ENCODE results near the gene IDH3G. TPM values are rescaled to one million over a fixed set of nuclear protein-coding genes. Genes with fewer than 3 reads are reported as not detected.

Gene IDH3G
- total RNA-seq, 1 donor from 2014 or later, result 40.3 TPM

- no peaks in the 10 kb centered on the region for H3K79me2 ChIP-seq (ENCODE audit: low read depth)
- peak overlapping the region; percentile 83 for H3K27ac Mint-ChIP-seq
- H3K4me3 ChIP-seq, result no peak overlapping the region
- DNase-seq (ENCODE audit: low spot score), result no peak
- H3K36me3 ChIP-seq, result no peaks in the 10 kb centered on the region
- H3K27ac ChIP-seq, result no peak overlapping the region
- no peaks in the 10 kb centered on the region for H3K9me3 ChIP-seq (ENCODE audit: low read depth)
- no peaks in the 10 kb centered on the region for H3K27me3 ChIP-seq
- no peak overlapping the region for H3K4me2 ChIP-seq
- H3F3A ChIP-seq (ENCODE audit: low read depth), result peaks cover 10% of the 10 kb centered on the region
- H3K4me3 Mint-ChIP-seq, result peak overlapping the region; percentile 66
- H3K4me1 ChIP-seq, result peaks cover 13% of the 10 kb centered on the region
- H3K9me3 Mint-ChIP-seq, result peaks cover 29% of the 10 kb centered on the region
- peaks cover 6% of the 10 kb centered on the region for H3K27me3 Mint-ChIP-seq (ENCODE audit: insufficient read depth, low read depth)
- peaks cover 48% of the 10 kb centered on the region for H3K4me1 Mint-ChIP-seq
- H3K36me3 Mint-ChIP-seq, result peaks cover 7% of the 10 kb centered on the region
- H4K20me1 ChIP-seq (ENCODE audit: low read depth), result no peaks in the 10 kb centered on the region
- H2AFZ ChIP-seq (replicated peaks), result no peak overlapping the region
- no peak overlapping the region for H3K9ac ChIP-seq
- TF ChIP-seq EZH2phosphoT487 (IDR thresholded peaks at IDR 0.05), result no peak
- TF ChIP-seq EZH2 (IDR thresholded peaks at IDR 0.05), result no peak
- no peak for TF ChIP-seq CTCF (IDR thresholded peaks at IDR 0.05)
These were observed 22.9 kb upstream of the IDH3G start for GRCh38 chrX:153816831-153817690.

GRCh38 chrX:153814591-153815315 is 20.6 kb upstream of the IDH3G start:
- Histone ChIP-seq H2AFZ (replicated peaks) (no peak overlapping the region), H3K4me3 (no peak overlapping the region), H3F3A (ENCODE audit: low read depth) (peaks cover 8% of the 10 kb centered on the region), H3K4me2 (no peak overlapping the region), H3K27ac (no peak overlapping the region), H3K79me2 (ENCODE audit: low read depth) (no peaks in the 10 kb centered on the region), H3K36me3 (no peaks in the 10 kb centered on the region), H3K9ac (no peak overlapping the region), H3K4me1 (peaks cover 16% of the 10 kb centered on the region), H3K27me3 (no peaks in the 10 kb centered on the region), H3K9me3 (ENCODE audit: low read depth) (no peaks in the 10 kb centered on the region), H4K20me1 (ENCODE audit: low read depth) (no peaks in the 10 kb centered on the region)
- TF ChIP-seq EZH2phosphoT487 (IDR thresholded peaks at IDR 0.05) (no peak), EZH2 (IDR thresholded peaks at IDR 0.05) (no peak), CTCF (IDR thresholded peaks at IDR 0.05) (no peak)
- Mint-ChIP-seq H3K27ac (no peak overlapping the region), H3K4me1 (peaks cover 42% of the 10 kb centered on the region), H3K4me3 (peak overlapping the region; percentile 58), H3K9me3 (peaks cover 39% of the 10 kb centered on the region), H3K36me3 (peaks cover 7% of the 10 kb centered on the region), H3K27me3 (ENCODE audit: insufficient read depth, low read depth) (peaks cover 6% of the 10 kb centered on the region)
- no peak for DNase-seq (ENCODE audit: low spot score)

GRCh38 chrX:153813161-153813560 is 19.0 kb upstream of the IDH3G start:
- no peaks in the 10 kb centered on the region for H3F3A ChIP-seq (ENCODE audit: low read depth)
- H3K9me3 Mint-ChIP-seq, result peaks cover 44% of the 10 kb centered on the region
- no peak for TF ChIP-seq CTCF (IDR thresholded peaks at IDR 0.05)
- no peak for TF ChIP-seq EZH2phosphoT487 (IDR thresholded peaks at IDR 0.05)
- TF ChIP-seq EZH2 (IDR thresholded peaks at IDR 0.05), result no peak
- DNase-seq (ENCODE audit: low spot score), result no peak
- no peak overlapping the region for H3K9ac ChIP-seq
- no peaks in the 10 kb centered on the region for H3K36me3 ChIP-seq
- no peaks in the 10 kb centered on the region for H3K79me2 ChIP-seq (ENCODE audit: low read depth)
- no peak overlapping the region for H3K27ac ChIP-seq
- no peak overlapping the region for H3K27ac Mint-ChIP-seq
- H3K4me1 ChIP-seq, result peaks cover 10% of the 10 kb centered on the region
- no peak overlapping the region for H2AFZ ChIP-seq (replicated peaks)
- H3K4me2 ChIP-seq, result no peak overlapping the region
- H3K4me3 ChIP-seq, result no peak overlapping the region
- peaks cover 38% of the 10 kb centered on the region for H3K4me1 Mint-ChIP-seq
- peaks cover 6% of the 10 kb centered on the region for H3K27me3 Mint-ChIP-seq (ENCODE audit: insufficient read depth, low read depth)
- no peaks in the 10 kb centered on the region for H3K9me3 ChIP-seq (ENCODE audit: low read depth)
- no peak overlapping the region for H3K4me3 Mint-ChIP-seq
- peaks cover 10% of the 10 kb centered on the region for H3K36me3 Mint-ChIP-seq
- no peaks in the 10 kb centered on the region for H3K27me3 ChIP-seq
- no peaks in the 10 kb centered on the region for H4K20me1 ChIP-seq (ENCODE audit: low read depth)

Measured in neural progenitor cell (in vitro differentiated cells).